Activated CD8-positive, alpha-beta T cell treated with anti-CD3 and anti-CD28 coated beads for 36 hours (primary cell): ENCODE measurements around the gene LAMP5. TPM values are rescaled to one million over a fixed set of nuclear protein-coding genes. Genes with fewer than 3 reads are reported as not detected.

Source experiments
- ATAC-seq: fragments of 200-7000 bp; cut with Tn5 transposase; one replicate; pipeline ENCODE4 v1.10.0; 2021; ENCODE audit warnings: mild to moderate bottlenecking, moderate library complexity
- CTCF ChIA-PET: fragments of 350-600 bp; sonication (Branson Sonifier 250); formaldehyde crosslinking; loops from one replicate; lab custom pipeline; 2021; ENCODE audit warnings: antibody characterized with exemption; lab: Charles Lee
- POLR2A ChIA-PET: fragments of 350-600 bp; sonication (Branson Sonifier 250); formaldehyde crosslinking; loops from one replicate; lab custom pipeline; 2021; ENCODE audit warnings: antibody characterized with exemption; lab: Charles Lee
- DNase-seq: peaks from one replicate; pipeline ENCODE4 v3.0.0-alpha.2; 2020
- H3K27ac Mint-ChIP-seq: one replicate; pipeline ENCODE4 v1.8.0; 2021; ENCODE audit warnings: mild to moderate bottlenecking, mixed read lengths
- H3K27me3 Mint-ChIP-seq: one replicate; pipeline ENCODE4 v1.8.0; 2021; ENCODE audit warnings: mixed read lengths
- H3K36me3 Mint-ChIP-seq: one replicate; pipeline ENCODE4 v1.8.0; 2021; ENCODE audit warnings: low read depth, mixed read lengths
- H3K4me1 Mint-ChIP-seq: one replicate; pipeline ENCODE4 v1.8.0; 2021; ENCODE audit warnings: low read depth, mixed read lengths
- H3K4me3 Mint-ChIP-seq: one replicate; pipeline ENCODE4 v1.8.0; 2021; ENCODE audit warnings: mild to moderate bottlenecking, moderate library complexity, mixed read lengths
- H3K9me3 Mint-ChIP-seq: one replicate; pipeline ENCODE4 v1.8.0; 2021; ENCODE audit warnings: mixed read lengths
- CTCF ChIP-seq: fragments of 200-600 bp; IDR thresholded peaks from one replicate; pipeline ENCODE4 v1.8.0; 2022; ENCODE audit warnings: antibody characterized with exemption, mild to moderate bottlenecking
- intact Hi-C: fragments of 100-400 bp; cut with micrococcal nuclease; formaldehyde crosslinking; loops from one replicate; pipeline ENCODE4 v1.10.0; 2022
- total RNA-seq, 2 experiments: library from RNA; stranded (reverse); gene quantifications; one replicate each; pipeline ENCODE4 v1.2.3, GENCODE V29; 2021

LAMP5 gene
- total RNA-seq, 2 experiments from 2014 or later = not detected

- ATAC-seq (no peak), DNase-seq (no peak)
- Mint-ChIP-seq H3K27ac (no peak overlapping the region), H3K9me3 (no peaks in the 10 kb centered on the region), H3K36me3 (no peaks in the 10 kb centered on the region), H3K27me3 (no peaks in the 10 kb centered on the region), H3K4me3 (no peak overlapping the region), H3K4me1 (no peaks in the 10 kb centered on the region)
- no peak for TF ChIP-seq CTCF
- POLR2A ChIA-PET = no interaction called here
- intact Hi-C loops = no loop called here
- CTCF ChIA-PET = no interaction called here
These were observed 56.2 kb downstream of the LAMP5 start for GRCh38 chr20:9570612-9571011.

GRCh38 chr20:9571783-9572182 lies 57.4 kb downstream of the LAMP5 start:
- Mint-ChIP-seq H3K27me3 (no peaks in the 10 kb centered on the region), H3K27ac (no peak overlapping the region), H3K36me3 (no peaks in the 10 kb centered on the region), H3K4me1 (no peaks in the 10 kb centered on the region), H3K9me3 (no peaks in the 10 kb centered on the region), H3K4me3 (no peak overlapping the region)
- DNase-seq (no peak), ATAC-seq (no peak)
- intact Hi-C loops = no loop called here
- POLR2A ChIA-PET = no interaction called here
- no peak for TF ChIP-seq CTCF
- CTCF ChIA-PET = no interaction called here

GRCh38 chr20:9572670-9573069 lies 58.3 kb downstream of the LAMP5 start:
- Mint-ChIP-seq H3K4me1 (no peaks in the 10 kb centered on the region), H3K27me3 (no peaks in the 10 kb centered on the region), H3K36me3 (no peaks in the 10 kb centered on the region), H3K4me3 (no peak overlapping the region), H3K9me3 (no peaks in the 10 kb centered on the region), H3K27ac (no peak overlapping the region)
- ChIA-PET POLR2A (no interaction called here), CTCF (no interaction called here)
- DNase-seq = no peak
- intact Hi-C loops = no loop called here
- no peak for ATAC-seq
- TF ChIP-seq CTCF = no peak

GRCh38 chr20:9573335-9574151 lies 59.2 kb downstream of the LAMP5 start:
- ChIA-PET POLR2A (no interaction called here), CTCF (no interaction called here)
- DNase-seq (no peak), ATAC-seq (no peak)
- intact Hi-C loops = no loop called here
- no peak for TF ChIP-seq CTCF
- no peaks in the 10 kb centered on the region for H3K9me3 Mint-ChIP-seq
- no peaks in the 10 kb centered on the region for H3K36me3 Mint-ChIP-seq
- no peaks in the 10 kb centered on the region for H3K4me1 Mint-ChIP-seq
- no peaks in the 10 kb centered on the region for H3K27me3 Mint-ChIP-seq
- H3K27ac Mint-ChIP-seq = no peak overlapping the region
- no peak overlapping the region for H3K4me3 Mint-ChIP-seq

- Mint-ChIP-seq H3K4me1 (no peaks in the 10 kb centered on the region), H3K36me3 (no peaks in the 10 kb centered on the region), H3K27ac (no peak overlapping the region), H3K9me3 (no peaks in the 10 kb centered on the region), H3K4me3 (no peak overlapping the region), H3K27me3 (no peaks in the 10 kb centered on the region)
- POLR2A ChIA-PET = no interaction called here
- DNase-seq = no peak
- CTCF ChIA-PET = no interaction called here
- intact Hi-C loops = no loop called here
- no peak for TF ChIP-seq CTCF
- ATAC-seq = no peak
These were observed 59.8 kb downstream of the LAMP5 start for GRCh38 chr20:9574181-9574580.
